GM12878 (cell line): ENCODE results near the gene GPR152. TPM values are rescaled to one million over a fixed set of nuclear protein-coding genes. Genes with fewer than 3 reads are reported as not detected.

ENCODE experiments used
- ATF7 ChIP-seq: fragments of 450-650 bp; IDR thresholded peaks from 2 replicates; pipeline ENCODE4 v1.6.1; 2016; ENCODE audit warnings: low read depth, mild to moderate bottlenecking
- BCL3 ChIP-seq: IDR thresholded peaks from 2 replicates; pipeline ENCODE4 v1.6.1; 2011; ENCODE audit warnings: borderline replicate concordance, low read depth, mild to moderate bottlenecking, moderate library complexity, low read length; ENCODE audit not compliant: insufficient read depth, poor library complexity, severe bottlenecking
- BHLHE40 ChIP-seq, 2 experiments: fragments of 450-650 bp in 1 of 2; IDR thresholded peaks; 2 replicates each; pipeline ENCODE4 v1.6.1; 2011 to 2017; ENCODE audit warnings: low read depth in 2 of 2, borderline replicate concordance in 1 of 2, improper control_type of control experiment in 1 of 2, low read length in 1 of 2, mild to moderate bottlenecking in 1 of 2
- CHD1 ChIP-seq: IDR thresholded peaks from 2 replicates; pipeline ENCODE4 v1.6.1; 2012; ENCODE audit warnings: low read depth, low read length, improper control_type of control experiment
- CREB1 ChIP-seq: IDR thresholded peaks from 2 replicates; pipeline ENCODE4 v1.6.1; 2012; ENCODE audit warnings: low read depth, mild to moderate bottlenecking, inconsistent platforms
- EED ChIP-seq: sonication (generic); IDR thresholded peaks from 2 replicates; pipeline ENCODE4 v1.6.1; 2016; ENCODE audit warnings: antibody characterized with exemption, low read depth
- EGR1 ChIP-seq, 2 experiments: IDR thresholded peaks; 1 replicate in 1 of 2; 2 replicates in 1 of 2; pipeline ENCODE4 v1.6.1; 2011 to 2012; ENCODE audit warnings: low read depth in 2 of 2, low read length in 2 of 2, borderline replicate concordance in 1 of 2, mild to moderate bottlenecking in 1 of 2, moderate library complexity in 1 of 2
- ETV6 ChIP-seq, 2 experiments: fragments of 450-650 bp in 1 of 2; IDR thresholded peaks in 1 of 2; conservative IDR thresholded peaks in 1 of 2; 2 replicates each; pipeline ENCODE4 v1.6.1; 2014; ENCODE audit warnings: antibody characterized with exemption in 1 of 2, borderline replicate concordance in 1 of 2, low read depth in 1 of 2, mild to moderate bottlenecking in 1 of 2, moderate library complexity in 1 of 2
- EZH2 ChIP-seq: IDR thresholded peaks from 2 replicates; pipeline ENCODE4 v1.6.1; 2012; ENCODE audit warnings: low read depth, mild to moderate bottlenecking, control low read depth, inconsistent platforms, low read length, borderline replicate concordance; ENCODE audit not compliant: control insufficient read depth
- GATAD2B ChIP-seq: fragments of 450-650 bp; conservative IDR thresholded peaks from 2 replicates; pipeline ENCODE4 v1.6.1; 2017; ENCODE audit warnings: low read depth, mild to moderate bottlenecking, moderate library complexity
- MXI1 ChIP-seq: fragments of 150-350 bp; IDR thresholded peaks from 2 replicates; pipeline ENCODE4 v1.6.1; 2011; ENCODE audit warnings: low read depth, mild to moderate bottlenecking, inconsistent platforms, low read length, improper control_type of control experiment
- MYB ChIP-seq: fragments of 150-350 bp; IDR thresholded peaks from 2 replicates; pipeline ENCODE4 v1.6.1; 2014; ENCODE audit warnings: mild to moderate bottlenecking, low read depth, low read length, borderline replicate concordance
- NFXL1 ChIP-seq: fragments of 450-650 bp; IDR thresholded peaks from 2 replicates; pipeline ENCODE4 v1.6.1; 2017; ENCODE audit warnings: antibody characterized with exemption, mild to moderate bottlenecking, borderline replicate concordance
- NR2F1 ChIP-seq: fragments of 450-650 bp; conservative IDR thresholded peaks from 2 replicates; pipeline ENCODE4 v1.6.1; 2017; ENCODE audit warnings: mild to moderate bottlenecking
- RAD21 ChIP-seq: IDR thresholded peaks from 2 replicates; pipeline ENCODE4 v1.6.1; 2011; ENCODE audit warnings: mild to moderate bottlenecking, low read depth, low read length, moderate library complexity; ENCODE audit not compliant: insufficient read depth
- SIN3A ChIP-seq: IDR thresholded peaks from 2 replicates; pipeline ENCODE4 v1.6.1; 2012; ENCODE audit warnings: low read depth, low read length, improper control_type of control experiment
- SMAD5 ChIP-seq: IDR thresholded peaks from 2 replicates; pipeline ENCODE4 v1.6.1; 2016; ENCODE audit warnings: antibody characterized with exemption, low read depth
- SREBF2 ChIP-seq: IDR thresholded peaks from 2 replicates; pipeline ENCODE4 v1.6.1; 2012; ENCODE audit warnings: mild to moderate bottlenecking, low read length
- STAT1 ChIP-seq: fragments of 450-650 bp; conservative IDR thresholded peaks from 2 replicates; pipeline ENCODE4 v1.6.1; 2014; ENCODE audit warnings: antibody characterized with exemption, mild to moderate bottlenecking
- TAF1 ChIP-seq: IDR thresholded peaks from 2 replicates; pipeline ENCODE4 v1.6.1; 2011; ENCODE audit warnings: mild to moderate bottlenecking, low read depth, low read length, borderline replicate concordance
- USF1 ChIP-seq: IDR thresholded peaks from 2 replicates; pipeline ENCODE4 v1.6.1; 2011; ENCODE audit warnings: borderline replicate concordance, low read depth, mild to moderate bottlenecking, moderate library complexity, mixed read lengths, low read length; ENCODE audit not compliant: insufficient read depth; ENCODE audit errors: extremely low read length
- ZBED1 ChIP-seq: IDR thresholded peaks from 2 replicates; pipeline ENCODE4 v1.6.1; 2016; ENCODE audit warnings: borderline replicate concordance
- ZNF24 ChIP-seq: fragments of 450-650 bp; IDR thresholded peaks from 2 replicates; pipeline ENCODE4 v1.6.1; 2017; ENCODE audit warnings: antibody characterized with exemption, mild to moderate bottlenecking
- ZSCAN29 ChIP-seq: fragments of 450-650 bp; IDR thresholded peaks from 2 replicates; pipeline ENCODE4 v1.6.1; 2017; ENCODE audit warnings: mild to moderate bottlenecking, moderate library complexity
- polyA plus RNA-seq, 11 experiments: library from polyadenylated mRNA; depleted of rRNA in 4 of 11; unstranded in 6 of 11; stranded (reverse) in 5 of 11; fragments of >200 nt; fragmentation: Nextera tagmentation in 4 of 11; fragmentation: Illumina TruSeq in 1 of 11; extraction: Ambion mirVana in 4 of 11; extraction: Trizol in 1 of 11; gene quantifications; 1 replicate in 1 of 11; 2 replicates in 10 of 11; pipeline versions ENCODE4 v1.2.1 to v1.2.3, GENCODE V29; 2011 to 2016; ENCODE audit warnings: inconsistent platforms in 2 of 11, missing spikeins in 2 of 11, low read depth in 1 of 11
- total RNA-seq, 4 experiments: library from RNA; depleted of rRNA in 3 of 4; stranded (reverse); fragments of >200 nt in 3 of 4; fragmentation: Illumina TruSeq in 1 of 4; extraction: Trizol in 1 of 4; gene quantifications; 2 replicates each; pipeline versions ENCODE4 v1.2.1 to v1.2.3, GENCODE V29; 2013 to 2021
- TF ChIP-seq, protein P1 (sequence below): fragments of 450-650 bp; IDR thresholded peaks from 2 replicates; pipeline ENCODE4 v1.6.1; 2016; ENCODE audit warnings: mild to moderate bottlenecking
- TF ChIP-seq, protein P2 (sequence below): IDR thresholded peaks from 2 replicates; pipeline ENCODE4 v1.6.1; 2012; ENCODE audit warnings: low read depth, low read length, improper control_type of control experiment

Gene GPR152
- total and polyA plus RNA-seq, 10 of the 15 experiments (the other 5 are each of a cell fraction or from before 2014, with no cell fraction given): not detected

GRCh38 chr11:67401495-67402191 lies 50.9 kb downstream of the GPR152 start, which contains the start of gene PPP1CA (continued):
- TF ChIP-seq, protein P1, sequence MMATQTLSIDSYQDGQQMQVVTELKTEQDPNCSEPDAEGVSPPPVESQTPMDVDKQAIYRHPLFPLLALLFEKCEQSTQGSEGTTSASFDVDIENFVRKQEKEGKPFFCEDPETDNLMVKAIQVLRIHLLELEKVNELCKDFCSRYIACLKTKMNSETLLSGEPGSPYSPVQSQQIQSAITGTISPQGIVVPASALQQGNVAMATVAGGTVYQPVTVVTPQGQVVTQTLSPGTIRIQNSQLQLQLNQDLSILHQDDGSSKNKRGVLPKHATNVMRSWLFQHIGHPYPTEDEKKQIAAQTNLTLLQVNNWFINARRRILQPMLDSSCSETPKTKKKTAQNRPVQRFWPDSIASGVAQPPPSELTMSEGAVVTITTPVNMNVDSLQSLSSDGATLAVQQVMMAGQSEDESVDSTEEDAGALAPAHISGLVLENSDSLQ: no peak
- no peak for TF ChIP-seq ZBED1
- TF ChIP-seq, protein P2, sequence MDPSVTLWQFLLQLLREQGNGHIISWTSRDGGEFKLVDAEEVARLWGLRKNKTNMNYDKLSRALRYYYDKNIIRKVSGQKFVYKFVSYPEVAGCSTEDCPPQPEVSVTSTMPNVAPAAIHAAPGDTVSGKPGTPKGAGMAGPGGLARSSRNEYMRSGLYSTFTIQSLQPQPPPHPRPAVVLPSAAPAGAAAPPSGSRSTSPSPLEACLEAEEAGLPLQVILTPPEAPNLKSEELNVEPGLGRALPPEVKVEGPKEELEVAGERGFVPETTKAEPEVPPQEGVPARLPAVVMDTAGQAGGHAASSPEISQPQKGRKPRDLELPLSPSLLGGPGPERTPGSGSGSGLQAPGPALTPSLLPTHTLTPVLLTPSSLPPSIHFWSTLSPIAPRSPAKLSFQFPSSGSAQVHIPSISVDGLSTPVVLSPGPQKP: peak; percentile 50; the same call in 1 of the 2 replicates
- TF ChIP-seq ATF7: no peak
- TF ChIP-seq MYB: no peak
- TF ChIP-seq CREB1: no peak
- TF ChIP-seq USF1: no peak
- TF ChIP-seq RAD21: peak; percentile 31; the same call in 1 of the 2 replicates
- TF ChIP-seq NR2F1: peak; percentile 79
- peak; percentile 49; the same call in 1 of the 2 replicates for TF ChIP-seq SIN3A
- peak; percentile 68; the same call in 1 of the 2 replicates for TF ChIP-seq MXI1
- TF ChIP-seq ZSCAN29: 0 out of 2 replicates have a peak, but pooled peaks have one; percentile 63
- TF ChIP-seq NFXL1: no peak
- 0 out of 2 replicates have a peak, but pooled peaks have one; percentile 30 for TF ChIP-seq STAT1
- TF ChIP-seq EED: no peak
- TF ChIP-seq GATAD2B: peak; percentile 99
- no peak for TF ChIP-seq SREBF2
- 0 out of 2 replicates have a peak, but pooled peaks have one; percentile 57 for TF ChIP-seq SMAD5
- TF ChIP-seq EGR1 (IDR thresholded peaks at IDR 0.05; ENCODE audit: borderline replicate concordance in 1 of 2, low read depth in 2 of 2, low read length in 2 of 2): peak in 1 of 2 experiments; percentile 55; a peak in 1 of 3 replicates
- TF ChIP-seq ETV6 (conservative IDR thresholded peaks at IDR 0.05 in 1 of 2, IDR thresholded peaks at IDR 0.05 in 1 of 2; ENCODE audit: borderline replicate concordance in 1 of 2, low read depth in 1 of 2): 0 out of 4 replicates have a peak, but pooled peaks of 1 of the 2 experiments have one; percentile 12
- no peak for TF ChIP-seq EZH2
- peak; percentile 32 to 72; a peak in 3 of 4 replicates for TF ChIP-seq BHLHE40 (IDR thresholded peaks at IDR 0.05; ENCODE audit: borderline replicate concordance in 1 of 2, low read depth in 2 of 2, low read length in 1 of 2)
- no peak for TF ChIP-seq BCL3
- no peak for TF ChIP-seq CHD1
- TF ChIP-seq ZNF24: peak; percentile 49; the same call in 1 of the 2 replicates
- no peak; the same call in 1 of the 2 replicates for TF ChIP-seq TAF1
